ENCODE results near the gene MALRD1.

MALRD1 gene

DNA sequence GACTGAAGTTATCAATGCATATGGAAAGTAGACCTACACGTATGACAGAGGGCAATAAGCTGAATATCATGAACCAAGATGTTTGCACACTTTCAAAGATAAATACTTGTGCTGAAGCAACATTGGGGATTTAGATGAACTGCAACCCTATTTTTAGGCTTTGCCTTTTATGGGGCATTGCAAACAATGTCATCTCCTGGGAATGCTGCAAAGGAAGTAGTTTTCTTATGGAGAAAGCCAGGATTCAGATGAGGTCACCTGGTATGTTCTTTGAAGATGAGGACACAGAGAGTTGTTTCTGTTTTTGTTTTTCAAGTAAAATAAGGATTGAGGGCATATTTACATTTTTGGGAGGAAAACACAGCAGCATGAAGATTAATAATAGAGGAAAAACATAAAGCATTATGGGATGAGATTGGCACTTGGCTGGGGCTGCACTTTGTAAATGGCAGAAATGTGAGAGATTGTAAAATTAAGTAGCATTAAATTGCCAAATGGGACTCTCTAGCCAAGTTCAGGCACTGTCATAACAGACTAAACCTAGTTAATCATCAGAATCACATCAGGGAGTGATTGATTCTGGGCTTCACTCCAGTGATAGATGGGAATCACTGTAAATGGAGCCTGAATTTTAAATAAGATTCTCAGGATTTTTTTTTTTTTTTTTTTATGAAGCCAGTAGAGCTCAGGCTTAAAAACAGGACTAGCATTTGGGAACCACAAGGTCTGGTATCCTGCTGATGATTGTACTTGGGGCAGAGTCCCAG is 63.1 kb downstream of the MALRD1 start:
- no peak for FAIRE-seq

DNA sequence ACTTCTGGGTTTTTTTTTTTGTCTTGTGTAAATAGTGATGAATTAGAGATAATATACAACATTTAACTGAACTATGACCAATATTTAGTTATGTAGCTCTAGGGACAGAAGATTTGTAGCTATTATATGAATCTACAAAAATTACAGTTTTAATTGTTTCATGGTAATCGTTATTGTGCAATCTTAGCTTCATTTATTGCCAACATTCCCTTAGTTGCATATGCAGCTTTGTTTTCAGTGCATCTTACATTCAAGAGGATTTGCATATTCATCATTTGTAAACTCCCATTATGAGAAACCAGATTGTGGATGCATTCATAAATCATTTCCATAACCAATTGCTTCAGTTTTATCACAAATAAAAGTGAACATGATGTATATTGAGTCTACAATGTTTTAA is 68.8 kb downstream of the MALRD1 start:
- FAIRE-seq = no peak

DNA sequence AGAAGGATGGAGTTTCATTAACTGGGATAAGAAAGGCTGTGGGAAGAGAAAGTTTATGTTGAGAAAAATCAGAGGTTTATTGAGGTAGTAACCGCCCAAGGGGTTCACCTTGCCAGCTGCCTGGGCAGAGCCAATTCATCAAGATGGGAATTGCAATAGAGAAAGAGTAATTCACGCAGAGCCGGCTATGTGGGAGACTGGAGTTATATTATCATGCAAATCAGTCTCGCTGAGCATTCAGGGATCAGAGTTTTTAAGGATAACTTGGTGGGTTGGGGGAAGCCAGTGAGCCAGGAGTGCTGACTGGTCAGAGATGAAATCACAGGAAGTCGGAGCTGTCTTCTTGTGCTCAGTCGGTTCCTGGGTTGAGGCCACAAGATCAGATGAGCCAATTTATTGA is 70.6 kb downstream of the MALRD1 start:
- no peak for FAIRE-seq

DNA sequence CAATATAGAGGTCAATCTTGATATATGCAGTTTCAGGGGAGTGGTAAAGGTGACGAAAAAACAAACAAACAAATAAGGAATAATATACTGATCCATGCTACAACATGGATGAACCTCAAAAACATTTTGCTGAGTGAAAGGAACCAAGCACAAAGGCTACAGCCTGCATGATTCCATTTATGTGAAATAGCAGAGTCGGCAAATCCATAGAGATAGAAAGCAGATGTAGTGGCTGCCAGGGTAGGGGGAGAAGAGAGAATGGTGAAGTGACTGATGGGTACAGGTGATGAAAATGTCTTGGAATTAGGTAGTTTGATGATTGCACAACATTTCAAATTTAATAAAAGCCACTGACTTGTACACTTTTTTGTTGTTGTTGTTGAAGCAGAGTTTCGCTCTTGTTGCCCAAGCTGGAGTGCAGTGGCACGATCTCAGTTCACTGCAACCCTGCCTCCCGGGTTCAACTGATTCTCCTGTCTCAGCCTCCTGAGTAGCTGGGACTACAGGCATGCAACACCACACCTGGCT is 71.8 kb downstream of the MALRD1 start:
- no peak for FAIRE-seq

DNA sequence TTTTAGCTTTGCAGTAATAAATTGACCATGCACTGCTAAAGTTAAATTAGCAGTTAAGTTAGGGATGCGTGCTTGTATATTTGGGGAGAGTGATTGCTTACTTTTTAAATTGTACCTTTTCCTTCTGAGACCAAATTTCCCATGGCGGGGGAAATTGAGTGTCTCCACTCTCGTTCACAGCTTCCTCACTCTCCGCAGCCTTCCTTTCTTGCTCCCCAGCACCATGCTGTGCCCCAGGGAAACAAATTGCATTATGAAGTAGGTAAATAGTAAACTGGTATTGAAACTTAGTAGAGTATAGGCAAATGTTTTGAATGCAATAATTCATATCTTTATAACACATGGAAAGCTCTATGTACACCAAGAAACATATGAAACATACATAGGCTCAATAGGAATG is 85.4 kb downstream of the MALRD1 start:
- no peak for FAIRE-seq

DNA sequence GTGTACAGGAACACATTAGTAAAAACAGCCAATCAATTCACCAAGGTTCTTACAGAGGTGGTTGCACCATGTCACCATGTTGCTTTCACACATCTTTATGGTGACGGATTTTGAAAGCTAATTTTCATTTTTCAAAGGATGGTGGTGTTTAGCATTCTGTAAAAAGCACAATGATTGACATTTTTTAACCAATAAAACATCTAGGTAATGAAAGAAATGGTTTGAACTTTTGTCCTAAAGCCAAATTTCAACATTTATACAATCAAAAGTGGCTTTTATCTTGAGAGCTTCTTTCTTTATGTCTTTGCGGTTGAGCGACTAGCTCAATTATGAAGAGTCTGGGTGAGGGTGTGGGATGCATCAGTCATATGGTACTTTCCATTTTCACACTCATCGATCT is 94.4 kb downstream of the MALRD1 start:
- no peak for FAIRE-seq

DNA sequence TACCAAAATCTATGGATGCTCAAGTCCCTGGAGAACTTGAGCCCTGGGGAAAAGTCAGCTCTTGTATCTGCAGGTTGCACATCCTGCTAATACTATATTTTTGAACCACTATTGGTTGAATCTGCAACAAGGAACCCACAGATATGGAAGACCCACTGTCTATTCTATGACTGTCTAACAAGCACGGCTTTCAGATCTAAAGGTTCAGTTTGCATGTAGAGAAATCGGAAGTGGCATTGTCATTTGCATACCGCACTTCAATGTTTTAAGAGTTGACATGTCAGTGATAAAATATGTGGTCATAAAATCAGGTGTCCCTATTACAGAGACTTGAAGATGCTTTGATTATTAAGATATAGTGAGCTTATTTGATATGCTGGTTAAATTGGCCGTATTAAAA is 95.6 kb downstream of the MALRD1 start:
- no peak for FAIRE-seq

DNA sequence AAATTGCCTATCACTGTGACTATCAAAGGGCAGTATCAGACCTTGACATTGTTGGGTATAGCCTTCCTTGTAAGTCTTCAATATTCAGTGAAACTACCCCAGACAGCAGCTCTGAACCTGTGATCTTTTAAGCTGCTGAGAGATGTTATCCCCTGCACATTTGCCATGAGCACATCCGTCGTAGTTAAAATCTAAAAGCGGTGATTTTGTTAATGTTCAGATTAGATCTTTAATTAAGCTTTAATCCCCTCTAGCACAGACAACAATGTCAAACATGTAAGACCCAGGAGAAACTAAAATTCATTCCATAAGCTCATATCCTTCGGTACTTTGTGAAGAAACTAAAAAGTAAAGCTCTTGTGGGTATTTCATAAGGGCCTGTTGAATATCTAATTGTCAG is 105.8 kb downstream of the MALRD1 start:
- no peak for FAIRE-seq

DNA sequence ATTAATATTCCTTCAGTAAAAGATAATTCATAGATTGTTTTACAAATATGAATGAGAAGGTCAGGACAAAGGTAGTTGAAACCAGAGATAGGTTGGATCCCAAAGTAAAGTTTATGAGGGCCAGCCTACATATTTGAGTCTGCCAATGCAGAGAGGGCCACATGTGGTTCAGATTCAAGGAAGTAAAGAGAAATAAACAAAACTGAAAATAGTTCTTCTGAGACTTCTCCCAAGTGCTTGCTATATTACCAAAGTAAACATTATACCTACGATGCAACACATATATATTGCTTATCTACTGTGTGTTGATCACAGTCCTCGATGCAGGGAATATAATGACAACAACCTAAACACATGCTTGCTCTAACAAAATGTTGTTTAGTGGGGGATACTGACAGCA is 109.8 kb downstream of the MALRD1 start:
- no peak for FAIRE-seq

DNA sequence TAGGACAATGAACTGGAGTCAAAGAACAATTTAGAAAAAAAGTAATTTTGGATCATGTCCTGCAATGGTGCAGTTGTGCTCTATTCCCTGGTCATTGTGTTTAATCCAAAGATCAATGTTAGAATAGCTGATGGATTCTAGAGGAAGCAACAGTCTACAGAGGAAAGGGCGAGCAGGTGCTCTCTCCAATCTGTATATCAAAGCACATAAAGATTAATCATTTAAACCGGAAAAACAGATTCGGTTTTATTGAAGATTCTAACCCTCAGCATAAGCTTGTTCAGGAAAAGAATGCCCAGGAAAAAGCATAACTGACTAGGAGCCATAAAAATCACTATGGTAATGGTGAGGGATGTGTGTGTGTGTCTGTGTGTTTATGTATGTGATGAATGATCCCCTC is 110.3 kb downstream of the MALRD1 start:
- no peak for FAIRE-seq

DNA sequence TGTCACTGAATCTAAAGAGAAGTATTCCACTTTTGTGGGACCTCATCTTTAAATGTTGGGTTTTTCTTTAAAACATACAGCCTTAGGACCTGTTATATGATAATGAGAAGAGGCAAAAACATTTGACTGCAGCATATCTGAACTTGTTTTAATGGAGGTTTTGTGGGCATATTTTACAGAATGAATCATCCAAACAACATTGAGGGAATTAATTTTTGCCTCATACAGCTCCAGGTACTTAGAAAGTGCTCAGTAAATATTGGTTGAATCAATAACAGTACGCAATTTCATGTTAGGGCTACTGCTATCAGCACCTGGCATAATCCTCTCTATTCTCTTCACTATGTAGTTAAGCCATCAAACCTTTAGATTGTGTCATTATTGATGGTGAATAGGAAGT is 115.9 kb downstream of the MALRD1 start:
- FAIRE-seq = no peak

DNA sequence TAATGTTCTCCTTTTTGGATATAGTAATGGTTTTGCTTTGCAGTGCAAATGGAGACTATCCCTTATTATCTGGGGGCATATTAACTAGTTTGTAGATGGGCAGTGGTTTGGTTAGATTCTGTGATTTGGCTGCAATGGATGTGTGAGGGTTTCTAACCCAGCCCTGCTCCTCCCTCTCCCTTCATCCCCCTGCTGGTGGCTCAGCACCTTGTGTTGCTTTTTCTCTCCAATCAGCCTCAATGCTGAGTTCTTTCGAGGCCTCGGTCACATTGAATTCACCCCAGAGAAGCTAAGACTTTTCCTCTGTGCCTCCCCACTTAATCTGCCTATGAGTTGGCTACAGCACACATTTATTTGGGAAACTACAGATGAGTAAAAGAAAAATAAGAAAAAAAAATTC is 120.0 kb downstream of the MALRD1 start:
- FAIRE-seq = no peak

DNA sequence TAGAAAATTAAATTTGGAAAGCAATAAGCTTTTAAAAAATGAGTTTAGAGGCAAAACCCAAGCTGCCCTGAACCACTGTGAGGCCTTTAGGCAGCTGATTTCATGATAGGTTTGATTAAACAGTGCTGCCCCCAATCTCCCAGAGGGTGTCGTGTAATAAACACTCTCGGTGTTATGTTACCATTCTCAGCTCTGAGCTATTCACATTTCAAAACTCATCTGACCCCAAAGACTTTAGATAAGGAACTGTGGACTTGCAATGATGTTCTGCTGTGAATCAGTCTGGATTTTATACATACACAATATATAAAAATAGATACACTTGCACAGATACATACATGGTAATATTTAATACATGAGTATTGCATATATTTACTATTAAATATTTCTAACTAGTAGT is 120.4 kb downstream of the MALRD1 start:
- no peak for FAIRE-seq

DNA sequence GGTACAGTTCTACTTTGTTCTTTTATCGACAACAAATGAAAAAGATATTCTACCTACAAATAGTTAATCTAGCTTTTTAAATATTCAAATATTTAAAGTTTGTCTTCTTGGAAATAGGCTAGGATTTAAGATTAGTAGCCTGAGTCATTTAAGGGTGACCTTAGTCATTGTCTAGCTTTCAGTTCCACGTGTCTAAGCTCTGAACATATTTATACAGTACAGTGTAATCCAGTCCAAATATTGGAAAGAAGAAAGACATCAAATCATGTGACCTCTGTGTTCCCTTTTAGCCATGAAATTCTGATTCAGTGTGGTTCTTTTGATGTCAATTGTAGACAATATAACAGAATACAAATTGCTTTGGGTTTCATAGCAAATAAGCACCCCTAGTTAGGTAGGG is 121.1 kb downstream of the MALRD1 start:
- no peak for FAIRE-seq

DNA sequence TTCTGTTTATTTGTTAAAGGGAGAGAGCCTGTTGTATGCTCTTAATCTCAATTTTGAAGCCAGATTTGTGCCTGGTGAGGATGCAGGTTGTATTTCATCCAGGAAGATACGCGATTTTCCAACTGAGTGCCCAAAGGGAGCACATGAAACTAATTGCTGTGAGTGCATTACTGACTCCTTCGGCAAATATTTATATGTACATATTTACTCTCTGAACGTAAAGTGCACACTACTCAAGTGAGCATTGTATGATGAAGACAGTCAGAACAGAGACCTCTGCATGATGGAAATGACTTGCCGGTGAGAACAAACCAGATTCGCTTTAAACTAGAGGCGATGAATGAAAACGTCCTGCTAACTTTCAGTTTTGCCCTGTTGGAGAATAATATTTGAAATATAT is 130.1 kb downstream of the MALRD1 start:
- no peak for FAIRE-seq

DNA sequence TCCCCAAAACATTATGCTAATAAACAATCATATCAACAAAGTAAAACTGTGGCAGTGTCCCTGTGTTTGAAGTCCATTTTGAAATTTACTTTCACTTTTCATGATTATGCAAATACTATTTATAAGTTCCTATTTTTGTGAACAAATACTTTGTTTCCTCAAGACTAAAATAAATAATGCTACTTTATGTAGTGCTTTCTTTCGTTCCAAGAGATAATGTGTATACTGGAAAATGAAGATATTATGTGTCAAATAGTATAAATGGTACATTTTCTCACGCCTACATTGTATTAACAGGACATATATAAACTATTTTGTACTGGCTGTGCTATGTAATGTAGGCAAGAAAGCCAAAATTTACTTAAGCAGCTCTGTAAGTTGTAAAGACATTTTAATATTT is 136.3 kb downstream of the MALRD1 start:
- FAIRE-seq = no peak

DNA sequence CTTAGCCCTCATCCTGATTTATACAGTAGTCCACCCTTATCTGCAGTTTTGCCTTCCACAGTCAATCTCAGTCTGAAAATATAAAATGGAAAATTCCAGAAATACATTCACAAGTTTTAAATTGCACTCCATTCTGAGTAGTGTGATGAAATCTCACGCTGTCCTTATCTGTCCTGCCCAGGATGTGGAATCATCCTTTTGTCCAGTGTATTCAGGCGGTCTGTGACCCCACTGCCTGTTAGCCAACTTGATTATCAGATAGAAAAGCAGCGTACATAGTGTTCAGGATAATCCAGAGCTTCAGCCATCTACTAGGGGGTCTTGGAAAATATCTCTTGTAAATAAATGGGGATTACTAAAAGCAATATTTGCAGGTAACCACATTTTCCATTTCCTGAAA is 146.3 kb downstream of the MALRD1 start:
- no peak for FAIRE-seq

DNA sequence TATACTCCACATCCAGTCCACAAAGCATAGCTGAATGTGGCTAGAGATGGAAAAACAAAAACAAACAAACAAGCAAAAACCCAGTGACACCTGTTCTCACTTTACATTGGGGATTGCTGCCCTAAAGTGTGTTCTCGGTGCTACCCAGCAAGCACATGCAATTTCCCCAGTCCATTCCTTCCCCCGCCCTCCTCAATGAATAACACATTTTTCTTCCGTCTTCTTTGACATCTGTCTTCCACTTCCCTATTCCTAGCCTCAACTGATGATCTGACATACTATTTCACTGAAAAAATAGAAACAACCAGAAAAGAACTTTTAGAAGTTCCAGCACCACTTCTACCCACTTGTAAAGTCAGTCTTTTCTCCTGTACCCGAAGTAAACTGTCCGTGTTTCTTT is 147.1 kb downstream of the MALRD1 start:
- FAIRE-seq = no peak

DNA sequence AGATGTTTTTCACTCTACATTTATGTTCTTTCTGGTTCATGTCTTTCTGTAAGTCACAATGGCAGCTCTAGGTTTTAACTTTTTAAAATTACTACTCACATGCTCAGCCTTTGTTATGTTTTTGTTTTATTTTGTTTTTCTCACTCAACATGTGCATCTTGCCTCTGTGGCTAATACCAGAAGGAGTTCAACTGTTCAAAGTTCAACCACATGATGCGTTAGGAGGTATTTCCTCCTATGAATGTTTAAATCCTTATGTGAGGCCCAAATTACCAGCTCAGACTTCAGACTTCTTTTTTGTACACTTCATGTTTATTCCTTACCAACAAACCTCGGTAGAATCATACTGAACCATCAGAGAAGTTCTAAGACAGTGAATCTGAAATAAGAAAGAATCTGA is 151.6 kb downstream of the MALRD1 start:
- no peak for FAIRE-seq

DNA sequence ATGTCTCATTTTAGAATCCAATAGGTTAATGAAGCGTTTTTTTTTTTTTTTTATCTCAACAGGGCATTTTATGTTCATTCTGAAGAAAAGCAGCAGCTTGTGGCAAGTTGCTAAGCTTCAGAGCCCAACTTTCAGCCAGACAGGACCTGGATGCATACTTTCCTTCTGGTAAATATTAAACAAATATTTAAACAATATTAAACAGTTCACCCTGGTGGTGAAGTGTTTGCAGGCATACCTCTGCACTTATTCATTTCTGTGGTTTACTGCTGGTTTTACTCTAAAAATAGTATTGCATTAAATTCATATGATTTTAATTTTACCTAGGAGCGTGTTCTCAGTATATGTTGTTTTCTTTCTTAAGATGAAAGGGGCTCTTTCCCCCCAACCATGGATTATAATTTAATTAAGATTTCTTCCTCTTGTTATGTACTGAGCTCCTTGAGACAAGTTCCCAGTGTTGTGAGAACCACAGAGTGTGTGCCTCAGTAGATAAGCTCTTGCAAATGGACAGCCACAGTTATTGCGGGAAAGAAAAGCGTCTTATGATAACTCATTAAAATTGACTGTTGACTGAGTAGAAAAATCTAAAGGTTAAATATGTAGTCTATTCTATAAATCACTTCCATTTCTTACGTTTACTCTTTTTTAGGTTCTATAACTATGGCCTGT is 155.8 kb downstream of the MALRD1 start:
- FAIRE-seq = no peak

DNA sequence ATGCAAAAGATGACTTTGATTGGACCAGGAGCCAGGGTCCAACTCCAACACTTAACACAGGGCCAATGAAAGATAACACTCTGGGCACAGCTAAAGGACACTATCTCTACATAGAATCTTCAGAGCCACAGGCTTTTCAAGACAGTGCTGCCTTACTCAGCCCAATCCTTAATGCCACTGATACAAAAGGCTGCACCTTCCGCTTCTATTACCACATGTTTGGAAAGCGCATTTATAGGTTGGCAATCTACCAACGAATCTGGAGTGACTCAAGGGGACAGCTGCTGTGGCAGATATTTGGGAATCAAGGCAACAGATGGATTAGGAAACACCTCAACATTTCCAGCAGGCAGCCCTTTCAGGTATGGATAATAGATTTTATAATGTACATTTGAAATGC is 160.7 kb downstream of the MALRD1 start:
- FAIRE-seq = no peak

DNA sequence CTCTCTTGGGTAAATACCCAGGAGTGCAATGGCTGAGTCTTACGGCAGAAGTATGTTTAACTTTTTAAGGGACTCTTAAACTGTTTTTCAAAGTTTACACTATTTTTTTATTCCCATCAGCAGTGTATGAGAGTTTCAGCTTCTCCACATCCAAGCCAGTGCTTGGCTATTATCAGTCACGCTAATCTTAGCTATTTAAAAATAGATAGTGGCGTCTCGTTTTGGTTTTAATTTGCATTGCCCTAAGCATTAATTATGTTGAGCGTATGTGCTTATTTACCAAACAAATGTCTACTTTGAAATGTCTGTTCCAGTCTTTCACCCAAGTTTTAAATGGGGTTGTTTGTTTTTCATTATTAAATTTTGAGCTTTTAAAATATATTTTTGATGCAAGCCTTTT is 164.0 kb downstream of the MALRD1 start:
- no peak for FAIRE-seq

DNA sequence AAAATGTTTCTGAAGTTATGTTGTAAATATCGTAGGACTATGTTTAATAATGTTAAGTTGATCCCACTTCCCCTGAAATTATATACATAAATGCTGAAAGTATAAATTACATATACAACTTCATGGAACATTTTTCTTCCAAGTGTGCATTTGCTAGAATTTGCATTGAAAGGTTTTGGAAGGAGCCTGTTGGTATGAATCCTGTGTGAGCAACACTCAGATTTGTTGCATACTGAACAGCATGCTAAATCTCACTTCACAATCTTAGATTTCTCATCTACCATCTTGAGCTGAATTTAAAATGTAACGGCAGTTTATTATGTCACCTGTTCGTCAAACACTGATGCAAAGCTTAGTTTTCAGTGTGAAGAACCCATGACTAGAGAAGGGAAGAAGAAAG is 172.6 kb downstream of the MALRD1 start:
- FAIRE-seq = no peak

DNA sequence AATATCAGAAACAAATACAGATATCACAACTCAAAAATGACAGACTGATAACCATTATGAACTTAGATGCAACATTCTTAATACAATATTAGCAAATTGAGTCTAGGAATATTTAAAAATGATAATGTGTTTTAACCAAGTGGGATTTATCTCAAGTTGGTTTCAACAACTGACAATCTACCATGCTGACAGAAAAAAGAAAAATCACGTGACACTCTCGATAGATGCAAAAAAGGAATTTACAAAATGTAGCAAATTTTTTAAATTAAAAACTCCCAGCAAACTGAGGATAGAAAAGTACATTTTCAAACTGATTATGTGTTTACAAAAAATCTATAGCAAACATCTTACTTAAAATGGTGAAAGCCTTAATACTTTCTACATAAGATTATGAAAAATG is 177.4 kb downstream of the MALRD1 start:
- FAIRE-seq = no peak

DNA sequence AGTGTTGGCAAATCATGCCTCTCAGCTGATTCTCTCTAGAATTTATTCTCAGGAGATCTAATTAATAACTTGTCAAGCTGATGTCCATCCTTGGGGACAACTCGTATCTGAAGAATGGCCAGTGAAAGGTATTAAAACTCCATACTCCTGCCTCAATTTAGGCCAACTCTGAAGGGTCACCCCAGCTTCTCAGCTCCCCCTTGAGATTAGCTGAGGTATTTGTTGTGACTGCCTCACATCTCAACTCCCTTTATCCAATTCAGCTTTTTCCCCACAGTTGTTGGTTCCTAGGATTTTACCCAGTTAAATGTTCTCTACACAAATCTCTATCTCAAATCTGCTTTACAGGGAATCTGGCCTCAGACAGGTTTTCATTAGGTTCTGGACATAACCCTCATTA is 182.4 kb downstream of the MALRD1 start:
- FAIRE-seq = no peak
